AG09319 (cell line): ENCODE data around the gene CALY.

ENCODE experiments used
- DNase-seq: peaks from one replicate; pipeline ENCODE4 v3.0.0-alpha.2; 2010; ENCODE audit warnings: low read depth; ENCODE audit errors: extremely low read depth
- CTCF ChIP-seq: IDR thresholded peaks from 2 replicates; pipeline ENCODE4 v1.5.1; 2011; ENCODE audit warnings: low read depth, mild to moderate bottlenecking, inconsistent platforms, low read length, moderate library complexity

CALY gene

GRCh38 chr10:133336577-133337369, at the start of gene CALY:
Gene CALY (minus strand): TSS chr10:133336896. CDS start chr10:133328989, 7,907 bp downstream.
- no peak for DNase-seq
- TF ChIP-seq CTCF: no peak

GRCh38 chr10:133385214-133385613, 48.5 kb upstream of the CALY start:
- DNase-seq: no peak
- no peak for TF ChIP-seq CTCF

- TF ChIP-seq CTCF: no peak
- DNase-seq: no peak
These were observed 47.4 kb upstream of the CALY start for GRCh38 chr10:133384071-133384470.

- no peak for DNase-seq
- no peak for TF ChIP-seq CTCF
These were observed 46.9 kb upstream of the CALY start for GRCh38 chr10:133383551-133383950.

- DNase-seq: no peak
- no peak for TF ChIP-seq CTCF
These were observed 44.3 kb upstream of the CALY start for GRCh38 chr10:133381036-133381435.

GRCh38 chr10:133379801-133380666, 43.3 kb upstream of the CALY start:
- no peak for TF ChIP-seq CTCF

More at GRCh38 chr10:133379801-133380666, 43.3 kb upstream of the CALY start:
- DNase-seq: no peak
